NCI-H82 treated with DMSO at 0.1 percent for 48 hours (cell line): ENCODE data around the gene TRIM8.

ENCODE experiments used
- DNase-seq: peaks from one replicate; lab custom pipeline; 2025; ENCODE audit not compliant: unreplicated experiment; lab: John Stamatoyannopoulos, UW

TRIM8 gene

GRCh38 chr10:102615361-102615760, 28.9 kb upstream of the TRIM8 start:
- DNase-seq: no peak

- no peak for DNase-seq
Measured at GRCh38 chr10:102616066-102616770, 28.1 kb upstream of the TRIM8 start.

GRCh38 chr10:102617041-102617440, 27.2 kb upstream of the TRIM8 start:
- DNase-seq: no peak

GRCh38 chr10:102617816-102618215, 26.5 kb upstream of the TRIM8 start:
- DNase-seq: no peak

- no peak for DNase-seq
Measured at GRCh38 chr10:102619281-102619981, 24.8 kb upstream of the TRIM8 start.

GRCh38 chr10:102620138-102620590, 24.1 kb upstream of the TRIM8 start:
- DNase-seq: no peak

GRCh38 chr10:102620591-102621442, 23.5 kb upstream of the TRIM8 start:
- no peak for DNase-seq

- no peak for DNase-seq
Measured at GRCh38 chr10:102621443-102622325, 22.6 kb upstream of the TRIM8 start.

GRCh38 chr10:102624094-102624493, 20.2 kb upstream of the TRIM8 start:
- DNase-seq: no peak

GRCh38 chr10:102624751-102625645, 19.3 kb upstream of the TRIM8 start:
- no peak for DNase-seq

GRCh38 chr10:102626026-102626685, 18.1 kb upstream of the TRIM8 start:
- DNase-seq: no peak

- no peak for DNase-seq
Measured at GRCh38 chr10:102627291-102627735, 17.0 kb upstream of the TRIM8 start.

GRCh38 chr10:102627736-102628293, 16.5 kb upstream of the TRIM8 start:
- peak; percentile 41 for DNase-seq

- no peak for DNase-seq
Measured at GRCh38 chr10:102628451-102628911, 15.8 kb upstream of the TRIM8 start.

GRCh38 chr10:102629661-102630614, 14.3 kb upstream of the TRIM8 start:
- no peak for DNase-seq

GRCh38 chr10:102630663-102631062, 13.6 kb upstream of the TRIM8 start:
- no peak for DNase-seq
